Measurements from ENCODE around the gene ODAD3.
"Not testable (repeated sequence)": the region's sequence is repeated elsewhere in the genome, so short reads cannot be mapped to it uniquely, and the experiment has no call there.

ODAD3 gene

GRCh38 chr19:11434703-11435056, 241 bp downstream of the ODAD3 start:
- peak; percentile 57 for DNase-seq

GRCh38 chr19:11433526-11433925, 1.4 kb downstream of the ODAD3 start:
- not testable (repeated sequence) for DNase-seq

GRCh38 chr19:11426656-11427055, 8.3 kb downstream of the ODAD3 start:
- DNase-seq, result no peak

GRCh38 chr19:11425719-11426457, 9.0 kb downstream of the ODAD3 start:
- DNase-seq, result no peak

GRCh38 chr19:11423791-11424181, 11.1 kb downstream of the ODAD3 start:
- DNase-seq, result no peak

GRCh38 chr19:11423164-11423790, 11.6 kb downstream of the ODAD3 start:
- no peak for DNase-seq

- peak; percentile 34 for DNase-seq
Observed at GRCh38 chr19:11422163-11423065, 12.5 kb downstream of the ODAD3 start.

GRCh38 chr19:11421371-11422098, 13.4 kb downstream of the ODAD3 start:
- DNase-seq, result no peak

- DNase-seq, result no peak
Observed at GRCh38 chr19:11420429-11421370, 14.2 kb downstream of the ODAD3 start.

GRCh38 chr19:11418549-11419506, 16.1 kb downstream of the ODAD3 start, which contains the start of gene RGL3:
TSS of gene RGL3 (minus strand) at chr19:11419314. CDS start at chr19:11419278, 36 bp downstream.
- peak; percentile 92 for DNase-seq

- DNase-seq, result no peak
Observed at GRCh38 chr19:11418094-11418548, 16.8 kb downstream of the ODAD3 start.

GRCh38 chr19:11416346-11417052, 18.4 kb downstream of the ODAD3 start:
- DNase-seq, result no peak

GRCh38 chr19:11414544-11414943, 20.4 kb downstream of the ODAD3 start:
- DNase-seq, result no peak

GRCh38 chr19:11410682-11411081, 24.2 kb downstream of the ODAD3 start:
- DNase-seq, result no peak

- no peak for DNase-seq
Observed at GRCh38 chr19:11408591-11408990, 26.3 kb downstream of the ODAD3 start.

- DNase-seq, result not testable (repeated sequence)
Observed at GRCh38 chr19:11406703-11407236, 28.2 kb downstream of the ODAD3 start.

- no peak for DNase-seq
Observed at GRCh38 chr19:11405846-11406643, 28.9 kb downstream of the ODAD3 start.

- no peak for DNase-seq
Observed at GRCh38 chr19:11404588-11405222, 30.2 kb downstream of the ODAD3 start.

Measured in DMS79 treated with DMSO at 0.1 percent for 48 hours (cell line).